ENCODE measurements around the gene DPY19L1. TPM values are rescaled to one million over a fixed set of nuclear protein-coding genes. Genes with fewer than 3 reads are reported as not detected.

DPY19L1 gene
- total RNA-seq, 1 experiment from 2014 or later, result 10.7 TPM

DNA sequence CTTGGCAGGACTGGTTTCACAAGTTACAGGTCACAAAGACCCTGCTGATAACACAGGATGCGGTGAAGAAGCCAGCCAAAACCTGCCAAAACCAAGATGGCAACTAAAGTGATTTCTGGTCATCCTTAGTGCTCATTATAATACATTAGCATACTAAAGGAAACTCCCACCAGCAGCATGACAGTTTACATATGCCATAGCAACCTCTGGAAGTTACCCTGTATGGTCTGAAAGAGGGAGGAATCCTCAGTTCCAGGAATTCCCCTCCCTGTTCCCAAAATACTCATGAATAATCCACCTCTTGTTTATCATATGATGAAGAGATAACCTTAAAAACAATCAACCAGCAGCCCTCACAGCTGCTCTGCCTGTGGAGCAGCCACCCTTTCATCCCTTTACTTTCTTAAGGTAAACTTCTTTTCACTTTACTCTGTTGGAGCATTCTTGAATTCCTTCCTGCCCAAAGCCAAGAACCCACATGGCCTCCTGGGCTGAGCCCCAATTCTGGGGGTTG lies 21.9 kb downstream of the DPY19L1 start:
- H3K9ac ChIP-seq (ENCODE audit: low read length), result no peak overlapping the region
- no peaks in the 10 kb centered on the region for H4K20me1 ChIP-seq (ENCODE audit: low read length)
- H2AFZ ChIP-seq (ENCODE audit: low read length), result no peak overlapping the region
- ChIA-PET CTCF (no interaction called here), POLR2A (ENCODE audit: unreplicated experiment) (no interaction called here)
- DNase-seq (no peak), ATAC-seq (no peak; the same call in 1 of the 2 replicates)
- peaks cover 5% of the 10 kb centered on the region; the same call in 1 of the 2 replicates for H3K4me1 ChIP-seq (ENCODE audit: insufficient read depth, low read length)
- intact Hi-C loops (cut with micrococcal nuclease), result no loop called here
- no peaks in the 10 kb centered on the region for H3F3A ChIP-seq (ENCODE audit: low read length, unreplicated experiment)
- no peaks in the 10 kb centered on the region for H3K9me2 ChIP-seq (replicated peaks; ENCODE audit: low read length)
- H3K36me3 ChIP-seq (ENCODE audit: low read depth, low read length), result no peaks in the 10 kb centered on the region
- no peaks in the 10 kb centered on the region for H3K79me2 ChIP-seq (ENCODE audit: low read length)
- no peak overlapping the region for H3K4me3 ChIP-seq (ENCODE audit: low read length)
- H3K27me3 ChIP-seq (ENCODE audit: low read length), result no peaks in the 10 kb centered on the region
- H3K9me3 ChIP-seq (ENCODE audit: low read length), result no peaks in the 10 kb centered on the region
- no peak overlapping the region for H3K4me2 ChIP-seq (ENCODE audit: low read length)
- BruUV-seq (replicated peaks), result no TSS peak
- no peak overlapping the region for H3K27ac ChIP-seq (ENCODE audit: low read length)
- TF ChIP-seq CTCF (conservative IDR thresholded peaks at IDR 0.05; ENCODE audit: low read depth, low read length) (no peak), EZH2 (IDR thresholded peaks at IDR 0.05; ENCODE audit: low read length, unreplicated experiment) (no peak), EZH2phosphoT487 (IDR thresholded peaks at IDR 0.05; ENCODE audit: borderline replicate concordance, low read length) (no peak)

DNA sequence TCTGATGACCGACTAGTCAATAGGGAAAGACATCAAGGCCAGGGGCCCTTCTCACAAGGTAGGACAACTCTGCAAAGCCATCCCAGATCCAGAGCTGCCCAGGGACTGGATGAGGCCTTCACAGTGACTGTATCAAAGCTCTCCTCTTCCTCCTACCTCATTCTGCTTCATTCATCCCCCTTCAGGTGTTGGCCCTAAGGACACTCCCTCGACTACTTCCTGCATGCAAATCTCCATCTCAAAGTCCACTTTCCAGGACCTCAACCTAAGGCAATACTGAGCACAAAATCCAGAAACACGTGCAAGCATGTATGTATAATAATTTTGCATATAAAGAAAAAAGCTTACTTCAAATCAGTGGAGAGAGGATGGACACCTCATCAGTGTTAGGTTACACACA lies 25.1 kb downstream of the DPY19L1 start:
- TF ChIP-seq EZH2phosphoT487 (IDR thresholded peaks at IDR 0.05; ENCODE audit: borderline replicate concordance, low read length), result no peak
- no peak for TF ChIP-seq CTCF (conservative IDR thresholded peaks at IDR 0.05; ENCODE audit: low read depth, low read length)
- TF ChIP-seq EZH2 (IDR thresholded peaks at IDR 0.05; ENCODE audit: low read length, unreplicated experiment), result no peak
- Histone ChIP-seq H3K27ac (ENCODE audit: low read length) (no peak overlapping the region), H3K9me3 (ENCODE audit: low read length) (no peaks in the 10 kb centered on the region), H3K4me3 (ENCODE audit: low read length) (no peak overlapping the region), H3K4me2 (ENCODE audit: low read length) (no peak overlapping the region), H4K20me1 (ENCODE audit: low read length) (no peaks in the 10 kb centered on the region), H3K9me2 (replicated peaks; ENCODE audit: low read length) (no peaks in the 10 kb centered on the region), H3K4me1 (ENCODE audit: insufficient read depth, low read length) (peaks cover 5% of the 10 kb centered on the region; the same call in 1 of the 2 replicates), H3K27me3 (ENCODE audit: low read length) (no peaks in the 10 kb centered on the region), H3K36me3 (ENCODE audit: low read depth, low read length) (no peaks in the 10 kb centered on the region), H3K9ac (ENCODE audit: low read length) (no peak overlapping the region), H3K79me2 (ENCODE audit: low read length) (no peaks in the 10 kb centered on the region), H2AFZ (ENCODE audit: low read length) (no peak overlapping the region), H3F3A (ENCODE audit: low read length, unreplicated experiment) (no peaks in the 10 kb centered on the region)
- ChIA-PET CTCF (no interaction called here), POLR2A (ENCODE audit: unreplicated experiment) (no interaction called here)
- no TSS peak for BruUV-seq (replicated peaks)
- ATAC-seq (no peak), DNase-seq (no peak)
- intact Hi-C loops (cut with micrococcal nuclease), result no loop called here

- TF ChIP-seq EZH2 (IDR thresholded peaks at IDR 0.05; ENCODE audit: low read length, unreplicated experiment) (no peak), CTCF (conservative IDR thresholded peaks at IDR 0.05; ENCODE audit: low read depth, low read length) (no peak), EZH2phosphoT487 (IDR thresholded peaks at IDR 0.05; ENCODE audit: borderline replicate concordance, low read length) (no peak)
- H3K36me3 ChIP-seq (ENCODE audit: low read depth, low read length), result no peaks in the 10 kb centered on the region
- no peak overlapping the region for H3K4me2 ChIP-seq (ENCODE audit: low read length)
- H3K27me3 ChIP-seq (ENCODE audit: low read length), result no peaks in the 10 kb centered on the region
- H3K9me2 ChIP-seq (replicated peaks; ENCODE audit: low read length), result no peaks in the 10 kb centered on the region
- H4K20me1 ChIP-seq (ENCODE audit: low read length), result no peaks in the 10 kb centered on the region
- ChIA-PET CTCF (no interaction called here), POLR2A (ENCODE audit: unreplicated experiment) (no interaction called here)
- H3K4me1 ChIP-seq (ENCODE audit: insufficient read depth, low read length), result peaks cover 5% of the 10 kb centered on the region; the same call in 1 of the 2 replicates
- no peaks in the 10 kb centered on the region for H3K79me2 ChIP-seq (ENCODE audit: low read length)
- no TSS peak for BruUV-seq (replicated peaks)
- H3K4me3 ChIP-seq (ENCODE audit: low read length), result no peak overlapping the region
- no peaks in the 10 kb centered on the region for H3K9me3 ChIP-seq (ENCODE audit: low read length)
- intact Hi-C loops (cut with micrococcal nuclease), result no loop called here
- H2AFZ ChIP-seq (ENCODE audit: low read length), result no peak overlapping the region
- DNase-seq, result no peak
- ATAC-seq, result no peak
- no peaks in the 10 kb centered on the region for H3F3A ChIP-seq (ENCODE audit: low read length, unreplicated experiment)
- no peak overlapping the region for H3K9ac ChIP-seq (ENCODE audit: low read length)
- H3K27ac ChIP-seq (ENCODE audit: low read length), result no peak overlapping the region
Measured at GRCh38 chr7:35011085-35011484, 26.2 kb downstream of the DPY19L1 start.
